GM12878 (cell line): ENCODE results near the gene SPATA20. TPM values are rescaled to one million over a fixed set of nuclear protein-coding genes. Genes with fewer than 3 reads are reported as not detected.

ENCODE experiments used
- ATAC-seq: fragments of 200-7000 bp; cut with Tn5 transposase; 3 replicates; pipeline ENCODE4 v1.9.1; 2020; ENCODE audit warnings: mild to moderate bottlenecking, moderate library complexity
- BruUV-seq: library from RNA; stranded (reverse); fragments of 400-500 nt; replicated peaks from 2 replicates; lab custom pipeline; 2021; lab: Mats Ljungman, UMichigan
- CTCF ChIA-PET: fragments of 300-600 bp; sonication (Branson Sonifier 250); formaldehyde crosslinking; extraction: SDS; loops from one replicate; lab custom pipeline; 2021; ENCODE audit warnings: inconsistent platforms; lab: Yijun Ruan, JAX
- POLR2A ChIA-PET: fragments of 350-600 bp; formaldehyde crosslinking; extraction: SDS; loops from one replicate; lab custom pipeline; 2021; ENCODE audit warnings: inconsistent platforms; lab: Charles Lee
- RAD21 ChIA-PET: fragments of 300-600 bp; sonication (Branson Sonifier 250); formaldehyde crosslinking; loops from one replicate; lab custom pipeline; 2023; ENCODE audit warnings: antibody characterized with exemption; ENCODE audit not compliant: unreplicated experiment; lab: Charles Lee
- SMC1A ChIA-PET: fragments of 300-600 bp; sonication (Branson Sonifier 250); formaldehyde crosslinking; loops from one replicate; lab custom pipeline; 2023; ENCODE audit not compliant: unreplicated experiment, uncharacterized antibody; lab: Charles Lee
- DNase-seq: peaks from one replicate; pipeline ENCODE4 v3.0.0-alpha.2; 2011; ENCODE audit warnings: low read depth, low spot score
- FAIRE-seq: peaks from 3 replicates; lab custom pipeline; 2011; peaks lifted over from hg19 to GRCh38; lab: Jason Lieb, UNC
- H2AFZ ChIP-seq: 2 replicates; pipeline ENCODE4 v1.6.0; 2011; ENCODE audit warnings: low read depth, low read length, control low read depth; ENCODE audit not compliant: control insufficient read depth
- H3K27ac ChIP-seq: 2 replicates; pipeline ENCODE4 v1.5.1; 2011; ENCODE audit warnings: control low read depth; ENCODE audit not compliant: control insufficient read depth, insufficient read depth
- H3K27me3 ChIP-seq, 2 experiments: replicated peaks in 1 of 2; 2 replicates each; pipeline versions ENCODE4 v1.6.0 to v1.6.1; 2011; ENCODE audit warnings: low read length in 1 of 2; ENCODE audit not compliant: control insufficient read depth in 2 of 2, insufficient read depth in 2 of 2
- H3K36me3 ChIP-seq, 2 experiments: 2 replicates each; pipeline ENCODE4 v1.5.1; 2011; ENCODE audit warnings: low read length in 1 of 2; ENCODE audit not compliant: control insufficient read depth in 2 of 2, insufficient read depth in 2 of 2
- H3K4me1 ChIP-seq: 2 replicates; pipeline ENCODE4 v1.6.1; 2011; ENCODE audit warnings: mild to moderate bottlenecking, low read length, moderate library complexity, mixed read lengths; ENCODE audit not compliant: control insufficient read depth, insufficient read depth
- H3K4me2 ChIP-seq: 2 replicates; pipeline ENCODE4 v1.6.0; 2011; ENCODE audit warnings: control low read depth; ENCODE audit not compliant: control insufficient read depth, insufficient read depth
- H3K4me3 ChIP-seq: fragments of 200-600 bp; sonication (generic); 2 replicates; pipeline ENCODE4 v1.5.1; 2016
- H3K79me2 ChIP-seq: 2 replicates; pipeline ENCODE4 v1.6.0; 2011; ENCODE audit warnings: low read length; ENCODE audit not compliant: control insufficient read depth, insufficient read depth
- H3K9ac ChIP-seq: 2 replicates; pipeline ENCODE4 v1.8.0; 2011; ENCODE audit warnings: low read length, control low read depth, mixed read lengths; ENCODE audit not compliant: control insufficient read depth, insufficient read depth
- H3K9me3 ChIP-seq: replicated peaks from 3 replicates; pipeline ENCODE4 v1.5.1; 2011; ENCODE audit warnings: mild to moderate bottlenecking, low read length; ENCODE audit not compliant: control insufficient read depth, insufficient read depth
- H4K20me1 ChIP-seq: 2 replicates; pipeline ENCODE4 v1.6.0; 2011; ENCODE audit not compliant: control insufficient read depth, insufficient read depth
- HDAC2 ChIP-seq: fragments of 200-600 bp; sonication (generic); IDR thresholded peaks from 2 replicates; pipeline ENCODE4 v1.6.1; 2017
- HDAC6 ChIP-seq: fragments of 200-600 bp; sonication (generic); IDR thresholded peaks from one replicate; pipeline ENCODE4 v1.8.0; 2017; ENCODE audit warnings: antibody characterized with exemption; ENCODE audit not compliant: unreplicated experiment
- IKZF1 ChIP-seq: fragments of 450-650 bp; conservative IDR thresholded peaks from 2 replicates; pipeline ENCODE4 v1.6.1; 2017; ENCODE audit warnings: antibody characterized with exemption, mild to moderate bottlenecking
- IRF3 ChIP-seq: fragments of 450-650 bp; IDR thresholded peaks from 2 replicates; pipeline ENCODE4 v1.6.1; 2014; ENCODE audit warnings: mild to moderate bottlenecking
- MYC ChIP-seq: IDR thresholded peaks from 2 replicates; pipeline ENCODE4 v1.6.1; 2011; ENCODE audit warnings: mild to moderate bottlenecking, low read length, moderate library complexity, inconsistent platforms; ENCODE audit not compliant: insufficient read depth, insufficient replicate concordance, insufficient read length, severe bottlenecking
- NFYA ChIP-seq: IDR thresholded peaks from 2 replicates; pipeline ENCODE4 v1.6.1; 2011; ENCODE audit warnings: low read depth, mild to moderate bottlenecking, low read length, improper control_type of control experiment, borderline replicate concordance
- RB1 ChIP-seq: fragments of 450-650 bp; formaldehyde crosslinking; IDR thresholded peaks from 2 replicates; pipeline ENCODE4 v1.6.1; 2017; ENCODE audit warnings: mild to moderate bottlenecking, borderline replicate concordance
- SMARCA5 ChIP-seq: fragments of 450-650 bp; IDR thresholded peaks from 2 replicates; pipeline ENCODE4 v1.6.1; 2017; ENCODE audit warnings: mild to moderate bottlenecking
- SP1 ChIP-seq: IDR thresholded peaks from one replicate; pipeline ENCODE4 v1.6.1; 2011; ENCODE audit warnings: low read depth, low read length
- STAT3 ChIP-seq: IDR thresholded peaks from 2 replicates; pipeline ENCODE4 v1.6.1; 2011; ENCODE audit warnings: low read depth, low read length, improper control_type of control experiment
- ZBED1 ChIP-seq: IDR thresholded peaks from 2 replicates; pipeline ENCODE4 v1.6.1; 2016; ENCODE audit warnings: borderline replicate concordance
- ZNF207 ChIP-seq: fragments of 450-650 bp; IDR thresholded peaks from 2 replicates; pipeline ENCODE4 v1.6.1; 2014; ENCODE audit warnings: antibody characterized with exemption, mild to moderate bottlenecking, borderline replicate concordance
- ZNF274 ChIP-seq: IDR thresholded peaks from one replicate; pipeline ENCODE4 v1.8.0; 2011; ENCODE audit not compliant: insufficient read length, insufficient read depth
- WGBS: methylation state at CpG from one replicate; pipeline ENCODE4 v1.1.6; 2016; ENCODE audit warnings: low lambda C conversion rate; ENCODE audit not compliant: insufficient replicate concordance, insufficient coverage; ENCODE audit errors: missing lambda C conversion rate; 5-methylcytosine and 5-hydroxymethylcytosine counted together
- in situ Hi-C: fragments of 300-500 bp; cut with MboI; formaldehyde crosslinking; loops from 9 replicates; pipeline ENCODE4 v1.14.3; 2018; ENCODE audit warnings: mixed read lengths
- intact Hi-C: fragments of 100-400 bp; cut with micrococcal nuclease; formaldehyde crosslinking; loops from one replicate; pipeline ENCODE4 v1.14.2; 2022; ENCODE audit not compliant: unreplicated experiment
- polyA plus RNA-seq, 11 experiments: library from polyadenylated mRNA; depleted of rRNA in 4 of 11; unstranded in 6 of 11; stranded (reverse) in 5 of 11; fragments of >200 nt; fragmentation: Nextera tagmentation in 4 of 11; fragmentation: Illumina TruSeq in 1 of 11; extraction: Ambion mirVana in 4 of 11; extraction: Trizol in 1 of 11; gene quantifications; 1 replicate in 1 of 11; 2 replicates in 10 of 11; pipeline versions ENCODE4 v1.2.1 to v1.2.3, GENCODE V29; 2011 to 2016; ENCODE audit warnings: inconsistent platforms in 2 of 11, missing spikeins in 2 of 11, low read depth in 1 of 11
- total RNA-seq, 4 experiments: library from RNA; depleted of rRNA in 3 of 4; stranded (reverse); fragments of >200 nt in 3 of 4; fragmentation: Illumina TruSeq in 1 of 4; extraction: Trizol in 1 of 4; gene quantifications; 2 replicates each; pipeline versions ENCODE4 v1.2.1 to v1.2.3, GENCODE V29; 2013 to 2021
- TF ChIP-seq, protein P1 (sequence below): fragments of 450-650 bp; conservative IDR thresholded peaks from 2 replicates; pipeline ENCODE4 v1.6.1; 2017; ENCODE audit warnings: mild to moderate bottlenecking, moderate library complexity
- TF ChIP-seq, protein P2 (sequence below): IDR thresholded peaks from 2 replicates; pipeline ENCODE4 v1.6.1; 2012; ENCODE audit warnings: low read length, inconsistent platforms
- TF ChIP-seq, protein P3 (sequence below), 3 experiments: IDR thresholded peaks in 2 of 3; conservative IDR thresholded peaks in 1 of 3; 2 replicates each; pipeline ENCODE4 v1.5.1; 2011; ENCODE audit warnings: low read depth in 3 of 3, low read length in 3 of 3, mild to moderate bottlenecking in 3 of 3, control low read depth in 2 of 3, moderate library complexity in 2 of 3, inconsistent platforms in 1 of 3, mixed read lengths in 1 of 3; ENCODE audit not compliant: control insufficient read depth in 2 of 3, insufficient read depth in 1 of 3; ENCODE audit errors: extremely low read depth in 1 of 3

Gene SPATA20
- total and polyA plus RNA-seq, 10 of the 15 experiments (the other 5 are each of a cell fraction or from before 2014, with no cell fraction given) = 2.1 to 69.8 (median 26.6) TPM

DNA sequence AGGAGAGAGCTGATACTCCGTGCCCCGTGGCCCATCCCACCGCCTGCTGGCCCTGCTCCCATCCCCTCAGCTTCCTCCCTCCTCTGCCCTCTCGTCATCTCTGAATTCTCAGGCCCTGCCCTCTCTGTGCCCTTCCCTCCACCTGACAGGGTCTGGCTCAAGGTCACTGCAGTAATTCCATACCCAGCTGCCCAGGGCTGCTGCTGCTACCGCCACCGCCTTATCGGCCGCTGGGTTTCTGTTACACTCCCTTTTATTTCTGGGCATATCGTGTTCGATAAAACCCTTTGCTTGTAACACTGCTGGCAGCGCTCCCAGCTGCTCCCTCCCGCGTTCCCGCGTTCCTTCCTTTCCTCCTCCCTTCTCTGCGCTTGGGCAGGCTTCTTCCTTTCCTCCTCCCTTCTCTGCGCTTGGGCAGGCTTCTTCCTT is 13.2 kb upstream of the SPATA20 start:
- intact Hi-C loops (no loop called here), in situ Hi-C loops (no loop called here)
- ChIA-PET CTCF (no interaction called here), RAD21 (no interaction called here), SMC1A (interaction anchor here (1.6 kb wide), 1 partner anchor 50 kb away, joined by 6 read pairs; no protein-coding TSS in a partner anchor), POLR2A (interaction anchor here (0.6 kb wide), 1 partner anchor 287 kb away, joined by 3 read pairs; no protein-coding TSS in a partner anchor)
- TF ChIP-seq ZNF207 (no peak), IRF3 (no peak), IKZF1 (no peak), MYC (no peak), ZNF274 (no peak), SP1 (no peak), HDAC2 (no peak), STAT3 (no peak), SMARCA5 (no peak), RB1 (no peak), NFYA (no peak), ZBED1 (no peak), HDAC6 (no peak)
- TF ChIP-seq, protein P1, sequence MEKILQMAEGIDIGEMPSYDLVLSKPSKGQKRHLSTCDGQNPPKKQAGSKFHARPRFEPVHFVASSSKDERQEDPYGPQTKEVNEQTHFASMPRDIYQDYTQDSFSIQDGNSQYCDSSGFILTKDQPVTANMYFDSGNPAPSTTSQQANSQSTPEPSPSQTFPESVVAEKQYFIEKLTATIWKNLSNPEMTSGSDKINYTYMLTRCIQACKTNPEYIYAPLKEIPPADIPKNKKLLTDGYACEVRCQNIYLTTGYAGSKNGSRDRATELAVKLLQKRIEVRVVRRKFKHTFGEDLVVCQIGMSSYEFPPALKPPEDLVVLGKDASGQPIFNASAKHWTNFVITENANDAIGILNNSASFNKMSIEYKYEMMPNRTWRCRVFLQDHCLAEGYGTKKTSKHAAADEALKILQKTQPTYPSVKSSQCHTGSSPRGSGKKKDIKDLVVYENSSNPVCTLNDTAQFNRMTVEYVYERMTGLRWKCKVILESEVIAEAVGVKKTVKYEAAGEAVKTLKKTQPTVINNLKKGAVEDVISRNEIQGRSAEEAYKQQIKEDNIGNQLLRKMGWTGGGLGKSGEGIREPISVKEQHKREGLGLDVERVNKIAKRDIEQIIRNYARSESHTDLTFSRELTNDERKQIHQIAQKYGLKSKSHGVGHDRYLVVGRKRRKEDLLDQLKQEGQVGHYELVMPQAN = no peak
- TF ChIP-seq, protein P2, sequence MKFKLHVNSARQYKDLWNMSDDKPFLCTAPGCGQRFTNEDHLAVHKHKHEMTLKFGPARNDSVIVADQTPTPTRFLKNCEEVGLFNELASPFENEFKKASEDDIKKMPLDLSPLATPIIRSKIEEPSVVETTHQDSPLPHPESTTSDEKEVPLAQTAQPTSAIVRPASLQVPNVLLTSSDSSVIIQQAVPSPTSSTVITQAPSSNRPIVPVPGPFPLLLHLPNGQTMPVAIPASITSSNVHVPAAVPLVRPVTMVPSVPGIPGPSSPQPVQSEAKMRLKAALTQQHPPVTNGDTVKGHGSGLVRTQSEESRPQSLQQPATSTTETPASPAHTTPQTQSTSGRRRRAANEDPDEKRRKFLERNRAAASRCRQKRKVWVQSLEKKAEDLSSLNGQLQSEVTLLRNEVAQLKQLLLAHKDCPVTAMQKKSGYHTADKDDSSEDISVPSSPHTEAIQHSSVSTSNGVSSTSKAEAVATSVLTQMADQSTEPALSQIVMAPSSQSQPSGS = no peak
- TF ChIP-seq, protein P3, sequence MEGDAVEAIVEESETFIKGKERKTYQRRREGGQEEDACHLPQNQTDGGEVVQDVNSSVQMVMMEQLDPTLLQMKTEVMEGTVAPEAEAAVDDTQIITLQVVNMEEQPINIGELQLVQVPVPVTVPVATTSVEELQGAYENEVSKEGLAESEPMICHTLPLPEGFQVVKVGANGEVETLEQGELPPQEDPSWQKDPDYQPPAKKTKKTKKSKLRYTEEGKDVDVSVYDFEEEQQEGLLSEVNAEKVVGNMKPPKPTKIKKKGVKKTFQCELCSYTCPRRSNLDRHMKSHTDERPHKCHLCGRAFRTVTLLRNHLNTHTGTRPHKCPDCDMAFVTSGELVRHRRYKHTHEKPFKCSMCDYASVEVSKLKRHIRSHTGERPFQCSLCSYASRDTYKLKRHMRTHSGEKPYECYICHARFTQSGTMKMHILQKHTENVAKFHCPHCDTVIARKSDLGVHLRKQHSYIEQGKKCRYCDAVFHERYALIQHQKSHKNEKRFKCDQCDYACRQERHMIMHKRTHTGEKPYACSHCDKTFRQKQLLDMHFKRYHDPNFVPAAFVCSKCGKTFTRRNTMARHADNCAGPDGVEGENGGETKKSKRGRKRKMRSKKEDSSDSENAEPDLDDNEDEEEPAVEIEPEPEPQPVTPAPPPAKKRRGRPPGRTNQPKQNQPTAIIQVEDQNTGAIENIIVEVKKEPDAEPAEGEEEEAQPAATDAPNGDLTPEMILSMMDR (IDR thresholded peaks at IDR 0.05 in 2 of 3, conservative IDR thresholded peaks at IDR 0.05 in 1 of 3; ENCODE audit: control insufficient read depth in 2 of 3, extremely low read depth in 1 of 3, insufficient read depth in 1 of 3, low read depth in 3 of 3, low read length in 3 of 3) = no peak
- Histone ChIP-seq H3K4me2 (no peak overlapping the region), H3K4me3 (no peak overlapping the region), H3K9me3 (no peaks in the 10 kb centered on the region), H3K36me3 (no peaks in the 10 kb centered on the region), H3K27ac (no peak overlapping the region), H2AFZ (no peak overlapping the region), H3K79me2 (no peaks in the 10 kb centered on the region), H3K27me3 (peaks cover 16 to 19% of the 10 kb centered on the region in 2 experiments), H3K9ac (no peak overlapping the region), H3K4me1 (no peaks in the 10 kb centered on the region), H4K20me1 (no peaks in the 10 kb centered on the region)
- FAIRE-seq = no peak
- no peak for DNase-seq
- no TSS peak for BruUV-seq
- WGBS = 26% methylated on average over 14 of the region's 17 CpGs
- no peak; the same call in 2 of the 3 replicates for ATAC-seq
